ENCODE measurements around the gene ARID1A.

DNA sequence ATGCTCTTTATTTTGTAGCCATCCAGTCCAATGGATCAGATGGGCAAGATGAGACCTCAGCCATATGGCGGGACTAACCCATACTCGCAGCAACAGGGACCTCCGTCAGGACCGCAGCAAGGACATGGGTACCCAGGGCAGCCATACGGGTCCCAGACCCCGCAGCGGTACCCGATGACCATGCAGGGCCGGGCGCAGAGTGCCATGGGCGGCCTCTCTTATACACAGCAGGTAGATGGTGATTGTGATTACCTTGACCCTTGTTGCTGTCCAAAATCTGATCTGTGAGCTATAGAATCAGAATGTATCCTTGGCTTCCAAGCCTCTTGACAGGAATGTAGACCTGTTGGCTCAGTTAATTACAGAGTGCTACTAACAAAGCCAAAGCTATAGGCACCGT lies 33.8 kb downstream of the ARID1A start:
- TF ChIP-seq, protein P1, sequence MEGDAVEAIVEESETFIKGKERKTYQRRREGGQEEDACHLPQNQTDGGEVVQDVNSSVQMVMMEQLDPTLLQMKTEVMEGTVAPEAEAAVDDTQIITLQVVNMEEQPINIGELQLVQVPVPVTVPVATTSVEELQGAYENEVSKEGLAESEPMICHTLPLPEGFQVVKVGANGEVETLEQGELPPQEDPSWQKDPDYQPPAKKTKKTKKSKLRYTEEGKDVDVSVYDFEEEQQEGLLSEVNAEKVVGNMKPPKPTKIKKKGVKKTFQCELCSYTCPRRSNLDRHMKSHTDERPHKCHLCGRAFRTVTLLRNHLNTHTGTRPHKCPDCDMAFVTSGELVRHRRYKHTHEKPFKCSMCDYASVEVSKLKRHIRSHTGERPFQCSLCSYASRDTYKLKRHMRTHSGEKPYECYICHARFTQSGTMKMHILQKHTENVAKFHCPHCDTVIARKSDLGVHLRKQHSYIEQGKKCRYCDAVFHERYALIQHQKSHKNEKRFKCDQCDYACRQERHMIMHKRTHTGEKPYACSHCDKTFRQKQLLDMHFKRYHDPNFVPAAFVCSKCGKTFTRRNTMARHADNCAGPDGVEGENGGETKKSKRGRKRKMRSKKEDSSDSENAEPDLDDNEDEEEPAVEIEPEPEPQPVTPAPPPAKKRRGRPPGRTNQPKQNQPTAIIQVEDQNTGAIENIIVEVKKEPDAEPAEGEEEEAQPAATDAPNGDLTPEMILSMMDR (IDR thresholded peaks at IDR 0.05): no peak
- TF ChIP-seq POLR2A (IDR thresholded peaks at IDR 0.05) (no peak), POLR2AphosphoS5 (IDR thresholded peaks at IDR 0.05) (no peak), EP300 (IDR thresholded peaks at IDR 0.05; ENCODE audit: low read depth) (no peak)
